ENCODE results near the gene LRIG2. TPM values are rescaled to one million over a fixed set of nuclear protein-coding genes. Genes with fewer than 3 reads are reported as not detected.
"Not testable (repeated sequence)": the region's sequence is repeated elsewhere in the genome, so short reads cannot be mapped to it uniquely, and the experiment has no call there.

The LRIG2 gene
- total RNA-seq = 6.7 TPM
- long read RNA-seq, full-length matches to known transcripts = 6 of 8 reads
- long read RNA-seq, partial matches to known transcripts = 1 of 8 reads
- long read RNA-seq, other reads (novel, unspliced or antisense) = 1 of 8 reads

- ATAC-seq (ENCODE audit: poor library complexity) (peak; percentile 99), DNase-seq (peak; percentile 100)
- intact Hi-C loops (cut with DNase I) = no loop called here
These were observed at the start of gene LRIG2 for GRCh38 chr1:113072757-113073478. TSS of gene LRIG2 (plus strand) at chr1:113073198. CDS start at chr1:113073407, 209 bp downstream.

- ATAC-seq (ENCODE audit: poor library complexity); intact Hi-C loops (cut with DNase I); DNase-seq: not testable (repeated sequence)
These were observed 49.7 kb upstream of the LRIG2 start for GRCh38 chr1:113023316-113023715.

- intact Hi-C loops (cut with DNase I) = no loop called here
- peak; percentile 68 for ATAC-seq (ENCODE audit: poor library complexity)
- DNase-seq = no peak
These were observed 46.0 kb upstream of the LRIG2 start for GRCh38 chr1:113027007-113027406.

- DNase-seq (no peak), ATAC-seq (ENCODE audit: poor library complexity) (peak; percentile 7)
- intact Hi-C loops (cut with DNase I) = no loop called here
These were observed 45.5 kb upstream of the LRIG2 start for GRCh38 chr1:113027449-113027848.

- ATAC-seq (ENCODE audit: poor library complexity) (peak; percentile 78), DNase-seq (no peak)
- intact Hi-C loops (cut with DNase I) = no loop called here
These were observed 43.2 kb upstream of the LRIG2 start for GRCh38 chr1:113029822-113030221.

GRCh38 chr1:113031171-113031933 is 41.6 kb upstream of the LRIG2 start:
- intact Hi-C loops (cut with DNase I) = no loop called here
- ATAC-seq (ENCODE audit: poor library complexity) (no peak), DNase-seq (no peak)

GRCh38 chr1:113035086-113035485 is 37.9 kb upstream of the LRIG2 start:
- ATAC-seq (ENCODE audit: poor library complexity) (no peak), DNase-seq (no peak)
- intact Hi-C loops (cut with DNase I) = no loop called here

- ATAC-seq (ENCODE audit: poor library complexity) (no peak), DNase-seq (no peak)
- intact Hi-C loops (cut with DNase I) = no loop called here
These were observed 36.2 kb upstream of the LRIG2 start for GRCh38 chr1:113036639-113037321.

- DNase-seq (no peak), ATAC-seq (ENCODE audit: poor library complexity) (no peak)
- intact Hi-C loops (cut with DNase I) = loop anchor here (5.0 kb wide), 1 partner anchor 323 kb away; the partner anchor contains the start of gene PPM1J
These were observed 33.0 kb upstream of the LRIG2 start for GRCh38 chr1:113040041-113040440.

GRCh38 chr1:113040718-113041412 is 32.1 kb upstream of the LRIG2 start:
- DNase-seq (no peak), ATAC-seq (ENCODE audit: poor library complexity) (no peak)
- intact Hi-C loops (cut with DNase I) = loop anchor here (5.0 kb wide), 1 partner anchor 324 kb away; the partner anchor contains the start of gene PPM1J

- no peak for DNase-seq
- intact Hi-C loops (cut with DNase I) = loop anchor here (2.0 to 5.0 kb wide), 2 partner anchors 161 to 324 kb away; partner anchors contain the start of gene PPM1J
- ATAC-seq (ENCODE audit: poor library complexity) = no peak
These were observed 31.3 kb upstream of the LRIG2 start for GRCh38 chr1:113041569-113042284.

GRCh38 chr1:113042285-113043143 is 30.5 kb upstream of the LRIG2 start:
- intact Hi-C loops (cut with DNase I) = loop anchor here (2.0 to 5.0 kb wide), 2 partner anchors 162 to 325 kb away; partner anchors contain the start of gene PPM1J
- ATAC-seq (ENCODE audit: poor library complexity) (peak; percentile 95), DNase-seq (peak; percentile 78)

GRCh38 chr1:113043144-113043488 is 29.9 kb upstream of the LRIG2 start:
- intact Hi-C loops (cut with DNase I) = loop anchor here (2.0 to 5.0 kb wide), 2 partner anchors 162 to 326 kb away; partner anchors contain the start of gene PPM1J
- ATAC-seq (ENCODE audit: poor library complexity); DNase-seq: not testable (repeated sequence)

- DNase-seq = no peak
- ATAC-seq (ENCODE audit: poor library complexity) = no peak
- intact Hi-C loops (cut with DNase I) = no loop called here
These were observed 26.4 kb upstream of the LRIG2 start for GRCh38 chr1:113046569-113046968.

- intact Hi-C loops (cut with DNase I) = no loop called here
- ATAC-seq (ENCODE audit: poor library complexity) (no peak), DNase-seq (no peak)
These were observed 24.9 kb upstream of the LRIG2 start for GRCh38 chr1:113048064-113048463.

- intact Hi-C loops (cut with DNase I) = no loop called here
- no peak for ATAC-seq (ENCODE audit: poor library complexity)
These were observed 19.5 kb upstream of the LRIG2 start for GRCh38 chr1:113053344-113054126.

More at GRCh38 chr1:113053344-113054126, 19.5 kb upstream of the LRIG2 start:
- DNase-seq = no peak

All from Right ventricle myocardium superior (tissue), 1 donor.